OCI-LY7 (cell line): ENCODE results near the gene DNALI1. TPM values are rescaled to one million over a fixed set of nuclear protein-coding genes. Genes with fewer than 3 reads are reported as not detected.

Source experiments
- BruUV-seq: library from RNA; stranded (reverse); fragments of 400-500 nt; replicated peaks from 2 replicates; lab custom pipeline; 2021; lab: Mats Ljungman, UMichigan
- CTCF ChIA-PET: fragments of 300-600 bp; sonication (Branson Sonifier 250); formaldehyde crosslinking; loops from one replicate; lab custom pipeline; 2022; ENCODE audit warnings: antibody characterized with exemption; ENCODE audit not compliant: unreplicated experiment; lab: Charles Lee
- POLR2A ChIA-PET: fragments of 300-600 bp; sonication (Branson Sonifier 250); formaldehyde crosslinking; loops from one replicate; lab custom pipeline; 2022; ENCODE audit warnings: antibody characterized with exemption; lab: Charles Lee
- DNase-seq: peaks from one replicate; pipeline ENCODE4 v3.0.0-alpha.2; 2015; ENCODE audit warnings: low spot score
- H2AFZ ChIP-seq: fragments of 200-600 bp; sonication (generic), shearing (Covaris generic); 2 replicates; pipeline ENCODE4 v1.6.1; 2014; ENCODE audit warnings: mild to moderate bottlenecking, antibody characterized with exemption, low read length, moderate library complexity
- H3K27ac ChIP-seq: fragments of 200-600 bp; sonication (generic); 2 replicates; pipeline ENCODE4 v1.5.1; 2014; ENCODE audit warnings: mixed run types, low read depth, mild to moderate bottlenecking, moderate library complexity, low read length, inconsistent platforms; ENCODE audit not compliant: poor library complexity, severe bottlenecking
- H3K36me3 ChIP-seq: fragments of 200-600 bp; sonication (generic); 2 replicates; pipeline ENCODE4 v1.6.1; 2014; ENCODE audit warnings: mild to moderate bottlenecking, antibody characterized with exemption, low read length, moderate library complexity, mixed read lengths; ENCODE audit not compliant: insufficient read depth
- H3K4me1 ChIP-seq: fragments of 200-600 bp; sonication (generic); 2 replicates; pipeline ENCODE4 v1.5.1; 2014; ENCODE audit warnings: mild to moderate bottlenecking, low read length; ENCODE audit not compliant: insufficient read depth, poor library complexity, severe bottlenecking
- H3K4me2 ChIP-seq: fragments of 200-600 bp; sonication (generic); 2 replicates; pipeline ENCODE4 v1.6.1; 2014; ENCODE audit warnings: mild to moderate bottlenecking, low read length
- H3K4me3 ChIP-seq: fragments of 200-600 bp; sonication (generic); 2 replicates; pipeline ENCODE4 v1.5.1; 2014; ENCODE audit warnings: mild to moderate bottlenecking, low read depth, low read length; ENCODE audit not compliant: poor library complexity, severe bottlenecking
- H3K79me2 ChIP-seq: fragments of 200-600 bp; sonication (generic); 2 replicates; pipeline ENCODE4 v1.6.1; 2016; ENCODE audit warnings: low read depth, mild to moderate bottlenecking, low read length, moderate library complexity, mixed read lengths; ENCODE audit not compliant: insufficient read depth
- H3K9me2 ChIP-seq: fragments of 200-600 bp; sonication (generic); 2 replicates; pipeline ENCODE4 v1.6.1; 2016; ENCODE audit warnings: mild to moderate bottlenecking, low read length, mixed read lengths; ENCODE audit not compliant: insufficient read depth
- H3K9me3 ChIP-seq: fragments of 200-600 bp; sonication (generic); 2 replicates; pipeline ENCODE4 v1.6.1; 2014; ENCODE audit warnings: mild to moderate bottlenecking, mixed run types, low read length, mixed read lengths
- H4K20me1 ChIP-seq: fragments of 200-600 bp; sonication (generic); 2 replicates; pipeline ENCODE4 v1.6.1; 2014; ENCODE audit warnings: mild to moderate bottlenecking, antibody characterized with exemption, low read length, moderate library complexity, mixed read lengths; ENCODE audit not compliant: insufficient read depth
- EZH2phosphoT487 ChIP-seq: fragments of 200-600 bp; sonication (generic); IDR thresholded peaks from 2 replicates; pipeline ENCODE4 v1.6.1; 2018; ENCODE audit warnings: low read depth, borderline replicate concordance, mild to moderate bottlenecking, mixed run types, antibody characterized with exemption, low read length, moderate library complexity, mixed read lengths
- intact Hi-C: fragments of 100-400 bp; cut with micrococcal nuclease; formaldehyde crosslinking; loops from one replicate; pipeline ENCODE4 v1.10.0; 2022; ENCODE audit not compliant: unreplicated experiment
- total RNA-seq, 2 experiments: library from RNA; depleted of rRNA in 1 of 2; stranded (reverse); fragments of >200 nt in 1 of 2; shearing (Covaris generic) in 1 of 2; gene quantifications; 2 replicates each; pipeline ENCODE4 v1.2.3, GENCODE V29; 2014 to 2022
- TF ChIP-seq, protein P1 (sequence below): fragments of 200-600 bp; sonication (generic); conservative IDR thresholded peaks from 2 replicates; pipeline ENCODE4 v1.5.1; 2014; ENCODE audit warnings: mild to moderate bottlenecking, antibody characterized with exemption, low read length, moderate library complexity, mixed read lengths

The DNALI1 gene
- total RNA-seq, 2 experiments from 2014 or later, result not detected

DNA sequence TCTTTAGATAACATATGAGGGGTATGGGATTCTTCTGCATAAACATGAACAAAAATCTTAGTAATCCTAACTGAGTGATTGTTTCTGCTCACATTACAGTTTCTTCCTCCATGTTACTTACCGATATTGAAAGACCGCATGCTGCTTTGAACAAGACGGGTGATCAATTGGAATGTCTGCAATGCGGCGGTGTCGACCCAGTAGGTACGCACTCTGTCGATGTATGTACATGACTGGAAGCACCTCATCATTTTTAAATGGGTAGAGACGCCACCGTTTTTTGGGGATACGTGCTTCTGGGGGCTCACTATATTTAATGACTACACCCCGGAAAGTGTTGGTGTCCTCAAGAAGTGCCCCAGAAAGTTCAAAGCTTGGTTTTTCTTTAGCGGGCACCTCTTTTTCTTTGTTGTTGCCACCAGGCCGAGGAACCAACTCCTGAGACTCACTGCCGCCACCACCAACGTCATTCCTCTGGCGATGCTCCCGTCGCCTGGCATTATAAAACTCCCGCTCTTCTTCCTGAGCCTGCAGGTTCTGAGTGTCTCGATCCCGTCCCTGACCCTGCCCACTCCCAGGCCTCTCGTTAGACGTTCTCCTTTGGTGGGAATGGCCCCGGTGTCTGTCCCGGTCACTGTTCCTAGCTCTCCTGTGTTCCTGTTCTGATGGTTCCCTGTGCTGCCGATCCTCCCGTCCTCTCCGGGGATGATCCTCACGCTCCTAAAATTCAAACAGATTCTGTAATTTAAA lies 16.5 kb upstream of the DNALI1 start:
- POLR2A ChIA-PET, result no interaction called here
- no TSS peak for BruUV-seq
- H3K9me3 ChIP-seq, result no peaks in the 10 kb centered on the region

DNA sequence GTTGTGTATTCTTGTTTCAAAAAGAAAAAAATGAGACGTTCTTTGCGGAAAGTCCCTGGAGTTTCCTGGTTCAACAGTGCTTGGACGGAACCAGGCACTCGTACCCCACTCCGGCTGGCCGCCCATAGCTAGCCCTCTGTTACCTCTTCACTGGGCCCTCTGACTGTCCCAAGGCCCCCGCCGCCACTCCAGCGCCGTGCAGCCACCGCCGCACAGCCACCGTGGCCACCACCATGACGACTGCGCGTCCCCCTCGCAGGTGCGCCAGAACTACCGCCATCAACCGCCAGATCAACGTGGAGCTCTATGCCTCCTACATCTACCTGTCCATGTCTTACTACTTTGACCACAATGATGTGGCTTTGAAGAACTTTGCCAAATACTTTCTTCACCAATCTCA lies 12.2 kb upstream of the DNALI1 start:
- Histone ChIP-seq H3K4me1 (no peaks in the 10 kb centered on the region), H3K9me2 (no peaks in the 10 kb centered on the region), H3K79me2 (no peaks in the 10 kb centered on the region), H3K4me2 (no peak overlapping the region), H3K27ac (no peak overlapping the region), H4K20me1 (no peaks in the 10 kb centered on the region), H3K9me3 (no peaks in the 10 kb centered on the region), H2AFZ (no peak overlapping the region), H3K4me3 (no peak overlapping the region), H3K36me3 (peaks cover 83% of the 10 kb centered on the region)
- POLR2A ChIA-PET, result interaction anchor here (0.6 to 0.7 kb wide), 2 partner anchors 672 to 1989 kb away, joined by 3 read pairs; no protein-coding TSS in a partner anchor
- CTCF ChIA-PET, result no interaction called here
- no TSS peak for BruUV-seq
- intact Hi-C loops, result no loop called here
- TF ChIP-seq EZH2phosphoT487, result no peak
- TF ChIP-seq, protein P1, sequence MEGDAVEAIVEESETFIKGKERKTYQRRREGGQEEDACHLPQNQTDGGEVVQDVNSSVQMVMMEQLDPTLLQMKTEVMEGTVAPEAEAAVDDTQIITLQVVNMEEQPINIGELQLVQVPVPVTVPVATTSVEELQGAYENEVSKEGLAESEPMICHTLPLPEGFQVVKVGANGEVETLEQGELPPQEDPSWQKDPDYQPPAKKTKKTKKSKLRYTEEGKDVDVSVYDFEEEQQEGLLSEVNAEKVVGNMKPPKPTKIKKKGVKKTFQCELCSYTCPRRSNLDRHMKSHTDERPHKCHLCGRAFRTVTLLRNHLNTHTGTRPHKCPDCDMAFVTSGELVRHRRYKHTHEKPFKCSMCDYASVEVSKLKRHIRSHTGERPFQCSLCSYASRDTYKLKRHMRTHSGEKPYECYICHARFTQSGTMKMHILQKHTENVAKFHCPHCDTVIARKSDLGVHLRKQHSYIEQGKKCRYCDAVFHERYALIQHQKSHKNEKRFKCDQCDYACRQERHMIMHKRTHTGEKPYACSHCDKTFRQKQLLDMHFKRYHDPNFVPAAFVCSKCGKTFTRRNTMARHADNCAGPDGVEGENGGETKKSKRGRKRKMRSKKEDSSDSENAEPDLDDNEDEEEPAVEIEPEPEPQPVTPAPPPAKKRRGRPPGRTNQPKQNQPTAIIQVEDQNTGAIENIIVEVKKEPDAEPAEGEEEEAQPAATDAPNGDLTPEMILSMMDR, result no peak
- DNase-seq, result no peak

More for the DNA sequence above, 16.5 kb upstream of the DNALI1 start:
- TF ChIP-seq EZH2phosphoT487, result no peak
- TF ChIP-seq, protein P1, result no peak
- Histone ChIP-seq H3K79me2 (no peaks in the 10 kb centered on the region), H3K27ac (no peak overlapping the region), H3K9me2 (no peaks in the 10 kb centered on the region), H3K4me2 (no peak overlapping the region), H3K4me3 (no peak overlapping the region), H4K20me1 (no peaks in the 10 kb centered on the region; the same call in 1 of the 2 replicates), H3K36me3 (peaks cover 89% of the 10 kb centered on the region), H2AFZ (no peak overlapping the region), H3K4me1 (no peaks in the 10 kb centered on the region)
- intact Hi-C loops, result no loop called here
- CTCF ChIA-PET, result no interaction called here
- DNase-seq, result no peak

DNA sequence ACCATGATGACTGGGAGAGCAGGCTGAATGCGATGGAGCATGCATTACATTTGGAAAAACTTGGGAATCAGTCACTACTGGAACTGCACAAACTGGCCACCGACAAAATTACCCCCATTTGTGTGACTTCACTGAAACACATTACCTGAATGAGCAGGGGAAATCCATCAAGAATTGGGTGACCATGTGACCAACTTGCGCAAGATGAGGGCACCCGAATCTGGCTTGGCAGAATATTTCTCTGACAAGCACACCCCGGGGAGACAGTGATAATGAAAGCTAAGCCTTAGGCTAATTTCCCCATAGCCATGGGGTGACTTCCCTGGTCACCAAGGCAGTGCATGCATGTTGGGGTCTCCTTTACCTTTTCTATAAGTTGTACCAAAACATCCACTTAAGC lies 11.7 kb upstream of the DNALI1 start:
- BruUV-seq, result no TSS peak
- Histone ChIP-seq H2AFZ (no peak overlapping the region), H3K4me1 (no peaks in the 10 kb centered on the region), H3K36me3 (peaks cover 83% of the 10 kb centered on the region), H3K4me2 (no peak overlapping the region), H4K20me1 (no peaks in the 10 kb centered on the region), H3K79me2 (no peaks in the 10 kb centered on the region), H3K9me2 (no peaks in the 10 kb centered on the region), H3K4me3 (no peak overlapping the region), H3K27ac (no peak overlapping the region), H3K9me3 (no peaks in the 10 kb centered on the region)
- TF ChIP-seq, protein P1, result no peak
- TF ChIP-seq EZH2phosphoT487, result no peak
- POLR2A ChIA-PET, result interaction anchor here (0.6 kb wide), 1 partner anchor 672 kb away, joined by 3 read pairs; no protein-coding TSS in a partner anchor
- CTCF ChIA-PET, result no interaction called here
- intact Hi-C loops, result no loop called here
- no peak for DNase-seq
